HG03565 (cell line): ENCODE data around the gene NOXA1.

Source experiments
- ATAC-seq: cut with Tn5 transposase; IDR thresholded peaks from one replicate; pipeline ENCODE4 v1.9.1; 2021; ENCODE audit warnings: mild to moderate bottlenecking, moderate library complexity; ENCODE audit not compliant: unreplicated experiment

Gene NOXA1

GRCh38 chr9:137480686-137481683 is 57.8 kb downstream of the NOXA1 start:
- ATAC-seq = no peak

GRCh38 chr9:137482094-137482781 is 59.0 kb downstream of the NOXA1 start:
- ATAC-seq = no peak
